GM12864 (cell line): ENCODE results near the gene UQCC2.

Experiments used
- DNase-seq: peaks from one replicate; pipeline ENCODE4 v3.0.0-alpha.2; 2011; ENCODE audit warnings: low read depth
- H3K4me3 ChIP-seq: 2 replicates; pipeline ENCODE4 v1.5.1; 2011; ENCODE audit warnings: mild to moderate bottlenecking, low read depth, low read length, control low read depth
- TF ChIP-seq, protein P1 (sequence below): IDR thresholded peaks from 2 replicates; pipeline ENCODE4 v1.5.1; 2011; ENCODE audit warnings: low read depth, mild to moderate bottlenecking, moderate library complexity, low read length, control low read depth, inconsistent platforms; ENCODE audit errors: missing control alignments

Gene UQCC2

GRCh38 chr6:33677143-33677660 lies 34.3 kb downstream of the UQCC2 start:
- DNase-seq = no peak
- TF ChIP-seq, protein P1, sequence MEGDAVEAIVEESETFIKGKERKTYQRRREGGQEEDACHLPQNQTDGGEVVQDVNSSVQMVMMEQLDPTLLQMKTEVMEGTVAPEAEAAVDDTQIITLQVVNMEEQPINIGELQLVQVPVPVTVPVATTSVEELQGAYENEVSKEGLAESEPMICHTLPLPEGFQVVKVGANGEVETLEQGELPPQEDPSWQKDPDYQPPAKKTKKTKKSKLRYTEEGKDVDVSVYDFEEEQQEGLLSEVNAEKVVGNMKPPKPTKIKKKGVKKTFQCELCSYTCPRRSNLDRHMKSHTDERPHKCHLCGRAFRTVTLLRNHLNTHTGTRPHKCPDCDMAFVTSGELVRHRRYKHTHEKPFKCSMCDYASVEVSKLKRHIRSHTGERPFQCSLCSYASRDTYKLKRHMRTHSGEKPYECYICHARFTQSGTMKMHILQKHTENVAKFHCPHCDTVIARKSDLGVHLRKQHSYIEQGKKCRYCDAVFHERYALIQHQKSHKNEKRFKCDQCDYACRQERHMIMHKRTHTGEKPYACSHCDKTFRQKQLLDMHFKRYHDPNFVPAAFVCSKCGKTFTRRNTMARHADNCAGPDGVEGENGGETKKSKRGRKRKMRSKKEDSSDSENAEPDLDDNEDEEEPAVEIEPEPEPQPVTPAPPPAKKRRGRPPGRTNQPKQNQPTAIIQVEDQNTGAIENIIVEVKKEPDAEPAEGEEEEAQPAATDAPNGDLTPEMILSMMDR = no peak
- no peak overlapping the region for H3K4me3 ChIP-seq

DNA sequence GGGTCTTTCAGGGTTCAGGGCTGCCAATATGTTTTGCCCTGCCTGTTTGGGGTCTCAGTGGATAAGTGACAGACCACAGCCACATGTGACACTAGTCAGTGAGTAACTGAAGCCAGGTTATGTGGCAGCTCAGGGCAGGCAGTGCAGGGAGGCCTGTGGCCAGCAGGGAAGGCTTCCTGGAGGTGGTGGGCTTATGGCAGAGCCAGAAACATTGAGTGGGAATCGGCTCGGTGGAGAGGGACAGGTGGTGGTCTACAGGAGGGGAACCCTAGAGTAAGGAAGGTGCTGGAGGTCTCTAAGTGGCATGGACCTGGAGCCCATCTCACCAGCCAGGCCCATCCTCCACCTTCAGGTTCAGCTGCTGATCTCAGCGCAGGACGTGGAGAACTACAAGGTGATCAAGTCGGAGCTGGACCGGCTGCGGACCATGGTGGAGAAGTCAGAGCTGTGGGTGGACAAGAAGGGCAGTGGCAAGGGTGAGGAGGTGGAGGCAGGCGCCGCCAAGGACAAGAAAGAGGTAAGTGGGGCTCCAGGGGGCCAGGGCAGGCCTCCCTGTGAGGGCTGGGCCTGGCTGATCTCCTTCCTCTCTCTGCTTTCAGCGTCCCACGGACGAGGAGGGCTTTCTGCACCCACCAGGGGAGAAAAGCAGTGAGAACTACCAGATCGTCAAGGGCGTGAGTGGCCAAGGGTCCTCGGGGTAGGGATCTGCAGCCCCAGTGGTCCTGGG lies 34.9 kb downstream of the UQCC2 start:
- TF ChIP-seq, protein P1 = no peak
- H3K4me3 ChIP-seq = no peak overlapping the region
- no peak for DNase-seq

DNA sequence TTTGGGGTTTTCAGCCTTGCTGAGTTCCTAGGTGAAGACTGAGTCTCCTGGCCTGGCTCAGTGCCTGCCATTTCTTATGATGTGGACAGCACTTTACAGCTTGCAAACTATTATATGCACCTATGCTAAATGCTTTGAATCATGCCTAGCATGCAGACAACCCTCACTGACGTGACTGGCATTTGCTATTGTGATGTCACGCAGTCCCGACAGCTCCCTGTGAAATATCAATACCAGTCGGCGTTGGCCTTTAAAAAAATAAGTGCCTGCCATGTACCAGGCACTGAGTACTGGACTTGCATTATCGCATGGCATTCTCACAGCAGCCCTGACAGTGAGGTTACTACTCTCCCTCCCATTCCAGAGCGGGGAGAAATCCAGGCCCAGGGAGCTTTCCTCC lies 35.5 kb downstream of the UQCC2 start:
- DNase-seq = no peak
- no peak overlapping the region for H3K4me3 ChIP-seq
- TF ChIP-seq, protein P1 = no peak

- TF ChIP-seq, protein P1 = no peak
- DNase-seq = no peak
- no peak overlapping the region for H3K4me3 ChIP-seq
Measured at GRCh38 chr6:33673851-33674250, 37.6 kb downstream of the UQCC2 start.

DNA sequence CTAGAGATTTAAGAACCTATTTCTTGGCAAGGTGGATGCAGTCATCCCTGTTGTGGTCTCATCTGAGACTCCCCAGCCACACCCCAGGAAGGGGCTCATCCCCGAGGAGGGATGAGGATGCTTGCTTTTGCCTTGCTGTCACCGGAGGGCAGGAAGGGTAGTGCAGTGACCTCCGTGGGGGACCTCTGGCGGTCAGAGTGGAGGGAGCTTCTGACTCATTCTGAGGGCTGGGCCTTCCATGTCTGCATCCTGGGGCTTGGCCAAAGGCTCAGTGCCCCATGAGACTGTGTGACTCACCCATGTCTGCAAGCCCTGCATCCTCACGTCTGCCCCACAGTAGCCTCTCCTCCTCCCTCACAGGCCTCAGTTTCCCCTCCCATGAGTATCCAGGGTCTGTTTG lies 38.7 kb downstream of the UQCC2 start:
- TF ChIP-seq, protein P1 = peak; percentile 56
- H3K4me3 ChIP-seq = no peak overlapping the region
- no peak for DNase-seq

DNA sequence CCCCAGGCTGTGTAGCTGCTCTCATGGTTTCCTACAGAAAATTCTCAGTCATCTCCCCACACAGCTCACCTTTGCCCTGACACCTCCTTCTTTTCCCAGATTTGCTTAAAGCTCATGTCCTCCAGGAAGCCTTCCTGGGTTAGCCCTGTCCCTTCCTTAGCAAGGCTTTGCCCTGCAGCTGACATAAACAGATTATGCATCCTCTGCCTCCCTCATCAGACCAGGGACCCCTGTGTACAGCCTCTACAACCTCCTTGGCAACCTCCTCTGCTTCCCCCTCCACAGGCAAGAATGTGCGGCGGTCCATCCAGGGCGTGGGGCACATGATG lies 39.8 kb downstream of the UQCC2 start:
- TF ChIP-seq, protein P1 = no peak
- H3K4me3 ChIP-seq = no peak overlapping the region
- no peak for DNase-seq

DNA sequence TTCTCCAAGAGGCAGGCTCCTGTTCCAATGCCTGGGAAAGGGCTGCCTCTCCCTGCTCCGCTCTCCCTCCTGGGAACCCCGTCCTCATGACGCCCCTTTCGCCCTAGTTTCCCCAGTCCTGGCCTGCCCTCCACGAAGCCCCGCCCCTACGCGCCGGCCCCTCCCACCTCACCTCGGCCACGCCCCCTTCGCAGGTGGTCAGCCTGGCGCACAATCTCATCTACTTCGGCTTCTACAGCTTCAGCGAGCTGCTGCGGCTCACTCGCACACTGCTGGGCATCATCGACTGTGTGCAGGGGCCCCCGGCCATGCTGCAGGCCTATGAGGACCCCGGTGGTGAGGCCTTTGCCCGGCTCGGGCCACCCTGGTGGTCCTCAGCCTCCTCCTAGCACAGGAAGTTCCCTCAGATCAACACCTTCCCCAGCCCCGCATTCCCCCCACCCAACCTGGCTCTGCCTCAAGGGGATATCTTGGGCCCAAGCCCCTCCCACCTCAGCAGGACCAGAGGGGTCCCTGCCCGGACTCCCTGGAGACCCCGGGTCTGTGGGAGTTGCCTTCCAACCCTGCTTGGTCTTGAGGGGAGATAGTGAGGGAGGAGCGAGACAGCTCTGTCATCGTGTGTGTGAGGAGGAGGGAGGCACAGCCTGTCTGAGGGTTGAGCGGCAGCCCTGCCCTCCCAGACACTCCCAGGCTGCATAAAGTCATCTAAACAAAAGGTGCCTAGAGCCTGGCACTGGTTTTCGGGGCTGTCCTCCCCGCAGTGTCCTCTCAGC lies 40.3 kb downstream of the UQCC2 start:
- no peak overlapping the region for H3K4me3 ChIP-seq
- TF ChIP-seq, protein P1 = no peak
- no peak for DNase-seq
